ENCODE results near the gene ANOS1.

- TF ChIP-seq ATF1 (CRISPR knock-in tag; IDR thresholded peaks at IDR 0.05): no peak
- TF ChIP-seq CTCF (IDR thresholded peaks at IDR 0.05): peak; percentile 38
- TF ChIP-seq USF2 (CRISPR knock-in tag; IDR thresholded peaks at IDR 0.05): no peak
Observed at GRCh38 chrX:8738588-8739189, 6.8 kb upstream of the ANOS1 start.
